ENCODE data around the gene OTOGL. TPM values are rescaled to one million over a fixed set of nuclear protein-coding genes. Genes with fewer than 3 reads are reported as not detected.
A peak's percentile ranks its signal among the peaks of the same experiment; 100 is the strongest.
"Not testable (repeated sequence)": the region's sequence is repeated elsewhere in the genome, so short reads cannot be mapped to it uniquely, and the experiment has no call there.

Gene OTOGL
- total RNA-seq, 2 donors from 2014 or later = 0.14 to 0.81 TPM

GRCh38 chr12:80239867-80240266, 140.5 kb downstream of the OTOGL start:
- Histone ChIP-seq H3K4me1 (ENCODE audit: control insufficient read depth in 1 of 2, low read depth in 2 of 2) (peaks cover 10 to 18% of the 10 kb centered on the region in 2 donors), H3K36me3 (no peaks in the 10 kb centered on the region), H3K4me3 (no peak overlapping the region), H3K27ac (no peak overlapping the region), H3K9me3 (no peaks in the 10 kb centered on the region), H3K27me3 (replicated peaks; ENCODE audit: insufficient read depth) (no peaks in the 10 kb centered on the region)
- TF ChIP-seq CTCF (IDR thresholded peaks at IDR 0.05) = no peak
- DNase-seq (ENCODE audit: low spot score) (no peak), ATAC-seq (ENCODE audit: insufficient number of reproducible peaks, low FRiP score, low read depth) (no peak)

- peak overlapping the region; percentile 4 for H3K4me3 ChIP-seq
- ATAC-seq (ENCODE audit: insufficient number of reproducible peaks, low FRiP score, low read depth) (no peak), DNase-seq (ENCODE audit: low spot score) (no peak)
- H3K27me3 ChIP-seq (replicated peaks; ENCODE audit: insufficient read depth) = no peaks in the 10 kb centered on the region
- peaks cover 10 to 18% of the 10 kb centered on the region in 2 donors for H3K4me1 ChIP-seq (ENCODE audit: control insufficient read depth in 1 of 2, low read depth in 2 of 2)
- H3K27ac ChIP-seq = peak overlapping the region in 1 of 2 donors; percentile 44
- no peaks in the 10 kb centered on the region for H3K9me3 ChIP-seq
- no peaks in the 10 kb centered on the region for H3K36me3 ChIP-seq
- TF ChIP-seq CTCF (IDR thresholded peaks at IDR 0.05) = no peak
These were observed 142.4 kb downstream of the OTOGL start for GRCh38 chr12:80241576-80242273.

GRCh38 chr12:80242321-80242720, 143.0 kb downstream of the OTOGL start:
- H3K4me3 ChIP-seq = no peak overlapping the region
- no peaks in the 10 kb centered on the region for H3K9me3 ChIP-seq
- H3K27me3 ChIP-seq (replicated peaks; ENCODE audit: insufficient read depth) = no peaks in the 10 kb centered on the region
- DNase-seq (ENCODE audit: low spot score) (no peak), ATAC-seq (ENCODE audit: insufficient number of reproducible peaks, low FRiP score, low read depth) (no peak)
- TF ChIP-seq CTCF (IDR thresholded peaks at IDR 0.05) = no peak
- peak overlapping the region in 1 of 2 donors; percentile 44 for H3K27ac ChIP-seq
- H3K36me3 ChIP-seq = no peaks in the 10 kb centered on the region
- peaks cover 10 to 18% of the 10 kb centered on the region in 2 donors for H3K4me1 ChIP-seq (ENCODE audit: control insufficient read depth in 1 of 2, low read depth in 2 of 2)

GRCh38 chr12:80249581-80249980, 150.2 kb downstream of the OTOGL start:
- not testable (repeated sequence) for ATAC-seq (ENCODE audit: insufficient number of reproducible peaks, low FRiP score, low read depth); H3K4me3 ChIP-seq; DNase-seq (ENCODE audit: low spot score); H3K27ac ChIP-seq; H3K27me3 ChIP-seq (replicated peaks; ENCODE audit: insufficient read depth); H3K36me3 ChIP-seq; H3K9me3 ChIP-seq; H3K4me1 ChIP-seq (ENCODE audit: control insufficient read depth in 1 of 2, low read depth in 2 of 2)

- H3K4me3 ChIP-seq = no peak overlapping the region
- ATAC-seq (ENCODE audit: insufficient number of reproducible peaks, low FRiP score, low read depth) = no peak
- no peaks in the 10 kb centered on the region for H3K4me1 ChIP-seq (ENCODE audit: control insufficient read depth in 1 of 2, low read depth in 2 of 2)
- no peak overlapping the region for H3K27ac ChIP-seq
- TF ChIP-seq CTCF (IDR thresholded peaks at IDR 0.05) = no peak
- DNase-seq (ENCODE audit: low spot score) = no peak
- H3K9me3 ChIP-seq = no peaks in the 10 kb centered on the region
- no peaks in the 10 kb centered on the region for H3K36me3 ChIP-seq
- no peaks in the 10 kb centered on the region for H3K27me3 ChIP-seq (replicated peaks; ENCODE audit: insufficient read depth)
These were observed 158.6 kb downstream of the OTOGL start for GRCh38 chr12:80257920-80258319.

- Histone ChIP-seq H3K36me3 (no peaks in the 10 kb centered on the region), H3K4me3 (no peak overlapping the region), H3K4me1 (ENCODE audit: control insufficient read depth in 1 of 2, low read depth in 2 of 2) (no peaks in the 10 kb centered on the region), H3K27ac (no peak overlapping the region), H3K27me3 (replicated peaks; ENCODE audit: insufficient read depth) (no peaks in the 10 kb centered on the region), H3K9me3 (no peaks in the 10 kb centered on the region)
- DNase-seq (ENCODE audit: low spot score) (no peak), ATAC-seq (ENCODE audit: insufficient number of reproducible peaks, low FRiP score, low read depth) (no peak)
- TF ChIP-seq CTCF (IDR thresholded peaks at IDR 0.05) = no peak
These were observed 160.9 kb downstream of the OTOGL start for GRCh38 chr12:80260269-80260668.

All from thoracic aorta (tissue), 2 donors.